IPS-18c (cell line): ENCODE measurements around the gene IGFBP6.

Experiments used
- H3K4me3 ChIP-seq: 2 replicates; pipeline ENCODE4 v1.7.0; 2013; ENCODE audit warnings: low read depth, mild to moderate bottlenecking, low read length, moderate library complexity; ENCODE audit not compliant: insufficient read depth
- H3K9me3 ChIP-seq: one replicate; pipeline ENCODE4 v1.6.1; 2013; ENCODE audit warnings: mild to moderate bottlenecking, low read length, moderate library complexity; ENCODE audit not compliant: control insufficient read depth, insufficient read depth

IGFBP6 gene

GRCh38 chr12:53097564-53098353 is at the start of gene IGFBP6:
Gene IGFBP6, plus strand, starts transcription at chr12:53097667. Its CDS starts 51 bp downstream, at chr12:53097718.
- Histone ChIP-seq H3K4me3 (peak within 1 kb of the TSS; percentile 84), H3K9me3 (no peaks in the 10 kb centered on the region)

- H3K4me3 ChIP-seq, result peak overlapping the region; percentile 53; the same call in 1 of the 2 replicates
- H3K9me3 ChIP-seq, result no peaks in the 10 kb centered on the region
Observed at GRCh38 chr12:53048033-53048779, 49.3 kb upstream of the IGFBP6 start.

- Histone ChIP-seq H3K4me3 (0 out of 2 replicates have a peak overlapping the region, but pooled peaks have one; percentile 28), H3K9me3 (no peaks in the 10 kb centered on the region)
Observed at GRCh38 chr12:53048780-53049401, 48.6 kb upstream of the IGFBP6 start.

GRCh38 chr12:53049571-53050318 is 47.7 kb upstream of the IGFBP6 start, which contains the start of gene TNS2:
Gene TNS2, plus strand, starts transcription at chr12:53050065. Its CDS starts 121 bp downstream, at chr12:53050186.
- Histone ChIP-seq H3K4me3 (0 out of 2 replicates have a peak within 1 kb of the TSS, but pooled peaks have one; percentile 28), H3K9me3 (no peaks in the 10 kb centered on the region)

GRCh38 chr12:53050426-53051057 is 46.9 kb upstream of the IGFBP6 start:
- H3K4me3 ChIP-seq, result 0 out of 2 replicates have a peak overlapping the region, but pooled peaks have one; percentile 16
- H3K9me3 ChIP-seq, result no peaks in the 10 kb centered on the region

- H3K9me3 ChIP-seq, result no peaks in the 10 kb centered on the region
- H3K4me3 ChIP-seq, result no peak overlapping the region
Observed at GRCh38 chr12:53051058-53051880, 46.2 kb upstream of the IGFBP6 start.

- Histone ChIP-seq H3K9me3 (no peaks in the 10 kb centered on the region), H3K4me3 (no peak overlapping the region)
Observed at GRCh38 chr12:53051881-53052412, 45.5 kb upstream of the IGFBP6 start.

- Histone ChIP-seq H3K9me3 (no peaks in the 10 kb centered on the region), H3K4me3 (no peak overlapping the region)
Observed at GRCh38 chr12:53052419-53053217, 44.8 kb upstream of the IGFBP6 start.

GRCh38 chr12:53053218-53054111 is 44.0 kb upstream of the IGFBP6 start:
- H3K4me3 ChIP-seq, result peak overlapping the region; percentile 88
- H3K9me3 ChIP-seq, result no peaks in the 10 kb centered on the region

GRCh38 chr12:53054112-53054878 is 43.2 kb upstream of the IGFBP6 start:
- H3K4me3 ChIP-seq, result peak overlapping the region; percentile 88

GRCh38 chr12:53055471-53056266 is 41.8 kb upstream of the IGFBP6 start:
- no peak overlapping the region for H3K4me3 ChIP-seq
- H3K9me3 ChIP-seq, result no peaks in the 10 kb centered on the region

More at GRCh38 chr12:53054112-53054878, 43.2 kb upstream of the IGFBP6 start:
- H3K9me3 ChIP-seq, result no peaks in the 10 kb centered on the region

- no peaks in the 10 kb centered on the region for H3K9me3 ChIP-seq
- H3K4me3 ChIP-seq, result no peak overlapping the region
Observed at GRCh38 chr12:53056296-53056695, 41.2 kb upstream of the IGFBP6 start.

GRCh38 chr12:53056901-53057300 is 40.6 kb upstream of the IGFBP6 start:
- Histone ChIP-seq H3K9me3 (no peaks in the 10 kb centered on the region), H3K4me3 (no peak overlapping the region)
